Keratinocyte (primary cell): ENCODE data around the gene RBM22.

Experiments used
- EZH2 ChIP-seq: IDR thresholded peaks from one replicate; pipeline ENCODE4 v1.6.1; 2012; ENCODE audit warnings: inconsistent platforms, mild to moderate bottlenecking, low read length, moderate library complexity
- TF ChIP-seq, protein P1 (sequence below), 3 experiments: IDR thresholded peaks in 1 of 3; conservative IDR thresholded peaks in 1 of 3; optimal IDR thresholded peaks in 1 of 3; 2 replicates in 2 of 3; 3 replicates in 1 of 3; pipeline versions ENCODE3 to v1.5.1; 2011; ENCODE audit warnings: low read length in 3 of 3, mild to moderate bottlenecking in 3 of 3, moderate library complexity in 2 of 3, control low read depth in 1 of 3, inconsistent platforms in 1 of 3; ENCODE audit not compliant: insufficient read depth in 2 of 3; ENCODE audit errors: extremely low read depth in 1 of 3

GRCh38 chr5:150670948-150671310 lies 29.9 kb downstream of the RBM22 start:
- TF ChIP-seq, protein P1, sequence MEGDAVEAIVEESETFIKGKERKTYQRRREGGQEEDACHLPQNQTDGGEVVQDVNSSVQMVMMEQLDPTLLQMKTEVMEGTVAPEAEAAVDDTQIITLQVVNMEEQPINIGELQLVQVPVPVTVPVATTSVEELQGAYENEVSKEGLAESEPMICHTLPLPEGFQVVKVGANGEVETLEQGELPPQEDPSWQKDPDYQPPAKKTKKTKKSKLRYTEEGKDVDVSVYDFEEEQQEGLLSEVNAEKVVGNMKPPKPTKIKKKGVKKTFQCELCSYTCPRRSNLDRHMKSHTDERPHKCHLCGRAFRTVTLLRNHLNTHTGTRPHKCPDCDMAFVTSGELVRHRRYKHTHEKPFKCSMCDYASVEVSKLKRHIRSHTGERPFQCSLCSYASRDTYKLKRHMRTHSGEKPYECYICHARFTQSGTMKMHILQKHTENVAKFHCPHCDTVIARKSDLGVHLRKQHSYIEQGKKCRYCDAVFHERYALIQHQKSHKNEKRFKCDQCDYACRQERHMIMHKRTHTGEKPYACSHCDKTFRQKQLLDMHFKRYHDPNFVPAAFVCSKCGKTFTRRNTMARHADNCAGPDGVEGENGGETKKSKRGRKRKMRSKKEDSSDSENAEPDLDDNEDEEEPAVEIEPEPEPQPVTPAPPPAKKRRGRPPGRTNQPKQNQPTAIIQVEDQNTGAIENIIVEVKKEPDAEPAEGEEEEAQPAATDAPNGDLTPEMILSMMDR (optimal IDR thresholded peaks at IDR 0.05 in 1 of 3, IDR thresholded peaks at IDR 0.05 in 1 of 3, conservative IDR thresholded peaks at IDR 0.05 in 1 of 3; ENCODE audit: extremely low read depth in 1 of 3, insufficient read depth in 2 of 3, low read length in 3 of 3) = no peak
- TF ChIP-seq EZH2 = no peak
